ENCODE data around the gene PNLDC1.

The PNLDC1 gene

DNA sequence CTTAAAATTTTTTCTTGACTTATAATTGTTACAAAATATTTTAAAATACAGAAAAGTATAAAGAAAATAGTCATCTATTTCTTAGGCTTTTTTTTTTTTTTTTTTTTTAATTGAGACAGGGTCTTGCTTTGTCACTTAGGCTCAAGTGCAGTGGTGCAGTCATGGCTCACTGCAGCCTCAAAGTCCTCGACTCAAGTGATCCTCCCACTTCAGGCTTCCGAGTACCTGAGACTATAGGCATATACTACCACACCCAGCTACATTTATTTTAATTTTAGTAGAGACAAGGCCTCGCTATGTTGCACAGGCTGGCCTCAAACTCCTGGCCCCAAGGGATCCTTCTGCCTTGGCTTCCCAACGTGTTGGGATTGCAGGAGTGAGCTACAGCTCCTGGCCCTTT, 43.6 kb upstream of the PNLDC1 start:
- no peak for DNase-seq (ENCODE audit: low read depth)
- TF ChIP-seq, protein P1, sequence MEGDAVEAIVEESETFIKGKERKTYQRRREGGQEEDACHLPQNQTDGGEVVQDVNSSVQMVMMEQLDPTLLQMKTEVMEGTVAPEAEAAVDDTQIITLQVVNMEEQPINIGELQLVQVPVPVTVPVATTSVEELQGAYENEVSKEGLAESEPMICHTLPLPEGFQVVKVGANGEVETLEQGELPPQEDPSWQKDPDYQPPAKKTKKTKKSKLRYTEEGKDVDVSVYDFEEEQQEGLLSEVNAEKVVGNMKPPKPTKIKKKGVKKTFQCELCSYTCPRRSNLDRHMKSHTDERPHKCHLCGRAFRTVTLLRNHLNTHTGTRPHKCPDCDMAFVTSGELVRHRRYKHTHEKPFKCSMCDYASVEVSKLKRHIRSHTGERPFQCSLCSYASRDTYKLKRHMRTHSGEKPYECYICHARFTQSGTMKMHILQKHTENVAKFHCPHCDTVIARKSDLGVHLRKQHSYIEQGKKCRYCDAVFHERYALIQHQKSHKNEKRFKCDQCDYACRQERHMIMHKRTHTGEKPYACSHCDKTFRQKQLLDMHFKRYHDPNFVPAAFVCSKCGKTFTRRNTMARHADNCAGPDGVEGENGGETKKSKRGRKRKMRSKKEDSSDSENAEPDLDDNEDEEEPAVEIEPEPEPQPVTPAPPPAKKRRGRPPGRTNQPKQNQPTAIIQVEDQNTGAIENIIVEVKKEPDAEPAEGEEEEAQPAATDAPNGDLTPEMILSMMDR (IDR thresholded peaks at IDR 0.05; ENCODE audit: control insufficient read depth, insufficient read depth, low read depth, low read length, missing control alignments): no peak
- H3K4me3 ChIP-seq (ENCODE audit: control insufficient read depth, low read depth, low read length): no peak overlapping the region

GRCh38 chr6:159758031-159759001, 41.8 kb upstream of the PNLDC1 start:
- TF ChIP-seq, protein P1 (IDR thresholded peaks at IDR 0.05; ENCODE audit: control insufficient read depth, insufficient read depth, low read depth, low read length, missing control alignments): peak; percentile 33
- no peak for DNase-seq (ENCODE audit: low read depth)
- H3K4me3 ChIP-seq (ENCODE audit: control insufficient read depth, low read depth, low read length): no peak overlapping the region

GRCh38 chr6:159759645-159760044, 40.4 kb upstream of the PNLDC1 start:
- no peak overlapping the region for H3K4me3 ChIP-seq (ENCODE audit: control insufficient read depth, low read depth, low read length)
- TF ChIP-seq, protein P1 (IDR thresholded peaks at IDR 0.05; ENCODE audit: control insufficient read depth, insufficient read depth, low read depth, low read length, missing control alignments): no peak
- no peak for DNase-seq (ENCODE audit: low read depth)

DNA sequence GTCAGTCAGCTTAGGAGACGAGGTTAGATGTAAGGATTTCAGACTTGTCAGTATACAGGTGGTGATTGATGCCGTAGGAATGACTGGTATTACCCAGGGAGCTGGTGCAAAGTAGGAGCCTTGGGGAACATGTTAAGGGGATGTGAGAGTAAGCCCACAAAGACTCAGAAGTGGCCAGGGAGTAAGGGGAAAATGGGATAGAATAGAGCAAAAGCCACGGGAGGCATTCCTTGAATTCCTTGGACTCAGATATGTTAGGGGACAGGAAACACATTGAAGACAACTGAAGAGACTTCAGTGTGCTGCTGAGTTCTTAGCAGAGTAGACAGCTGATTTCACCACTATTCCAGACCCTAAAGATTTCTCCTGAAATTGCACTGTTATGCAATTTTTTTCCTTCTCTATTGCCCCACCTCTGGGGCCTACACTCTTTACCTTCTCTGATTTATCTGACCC, 39.4 kb upstream of the PNLDC1 start:
- no peak overlapping the region for H3K4me3 ChIP-seq (ENCODE audit: control insufficient read depth, low read depth, low read length)
- DNase-seq (ENCODE audit: low read depth): peak; percentile 16
- TF ChIP-seq, protein P1 (IDR thresholded peaks at IDR 0.05; ENCODE audit: control insufficient read depth, insufficient read depth, low read depth, low read length, missing control alignments): no peak

- TF ChIP-seq, protein P1 (IDR thresholded peaks at IDR 0.05; ENCODE audit: control insufficient read depth, insufficient read depth, low read depth, low read length, missing control alignments): no peak
- no peak for DNase-seq (ENCODE audit: low read depth)
- H3K4me3 ChIP-seq (ENCODE audit: control insufficient read depth, low read depth, low read length): peak overlapping the region; percentile 38
Measured at GRCh38 chr6:159761129-159761872, 38.8 kb upstream of the PNLDC1 start.

DNA sequence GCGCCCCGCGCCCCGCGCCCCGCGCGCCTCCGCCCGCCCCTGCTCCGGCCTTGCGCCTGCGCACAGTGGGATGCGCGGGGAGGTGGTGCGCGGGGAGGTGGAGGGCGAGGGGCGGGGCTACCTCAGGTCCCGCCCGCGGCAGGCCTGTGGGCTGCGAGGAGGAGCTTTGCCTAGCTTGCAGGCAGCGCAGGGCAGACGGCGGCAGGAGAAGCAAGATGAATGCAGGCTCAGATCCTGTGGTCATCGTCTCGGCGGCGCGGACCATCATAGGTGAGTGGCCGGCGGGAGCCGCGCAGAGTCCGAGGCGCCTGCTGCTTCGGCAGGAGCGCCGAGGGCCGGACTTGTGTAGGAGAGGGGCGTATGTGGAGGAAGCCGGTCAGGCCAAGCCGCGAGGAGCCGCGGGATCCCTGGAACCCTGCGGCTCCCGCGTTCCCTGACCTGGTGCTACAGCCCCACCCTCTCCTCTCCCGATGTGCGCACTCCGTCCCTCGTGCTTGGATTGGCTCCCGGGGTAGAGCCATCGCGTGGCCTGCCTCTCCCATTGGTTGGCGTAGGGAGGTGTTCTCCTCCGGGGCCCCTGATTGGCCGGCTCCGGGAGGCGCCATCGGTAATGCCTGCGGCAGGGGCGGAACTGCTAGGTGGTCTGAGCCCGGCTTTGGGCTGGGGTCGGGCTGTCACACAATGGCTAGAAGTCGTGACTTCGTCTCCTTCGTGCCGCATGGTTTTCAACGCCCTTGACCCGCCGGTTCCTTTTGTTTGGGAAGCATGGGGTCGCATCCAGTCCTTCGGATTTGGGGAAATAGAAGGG, 38.0 kb upstream of the PNLDC1 start, which contains the start of gene ACAT2:
Gene ACAT2, plus strand, starts transcription at position 173 of the 808 bp plus-strand sequence. Its CDS starts 43 bp downstream, at position 216.
- H3K4me3 ChIP-seq (ENCODE audit: control insufficient read depth, low read depth, low read length): peak within 1 kb of the TSS; percentile 64
- DNase-seq (ENCODE audit: low read depth): peak; percentile 61
- TF ChIP-seq, protein P1 (IDR thresholded peaks at IDR 0.05; ENCODE audit: control insufficient read depth, insufficient read depth, low read depth, low read length, missing control alignments): no peak
